GM19395 (cell line): ENCODE data around the gene GABBR2.

Experiments
- ATAC-seq: cut with Tn5 transposase; IDR thresholded peaks from one replicate; pipeline ENCODE4 v1.9.1; 2021; ENCODE audit warnings: mild to moderate bottlenecking, moderate library complexity; ENCODE audit not compliant: unreplicated experiment

GABBR2 gene

GRCh38 chr9:98333703-98334582 lies 374.8 kb downstream of the GABBR2 start:
- no peak for ATAC-seq

GRCh38 chr9:98332405-98332831 lies 376.3 kb downstream of the GABBR2 start:
- ATAC-seq, result no peak

GRCh38 chr9:98331536-98332259 lies 377.0 kb downstream of the GABBR2 start:
- ATAC-seq, result no peak

DNA sequence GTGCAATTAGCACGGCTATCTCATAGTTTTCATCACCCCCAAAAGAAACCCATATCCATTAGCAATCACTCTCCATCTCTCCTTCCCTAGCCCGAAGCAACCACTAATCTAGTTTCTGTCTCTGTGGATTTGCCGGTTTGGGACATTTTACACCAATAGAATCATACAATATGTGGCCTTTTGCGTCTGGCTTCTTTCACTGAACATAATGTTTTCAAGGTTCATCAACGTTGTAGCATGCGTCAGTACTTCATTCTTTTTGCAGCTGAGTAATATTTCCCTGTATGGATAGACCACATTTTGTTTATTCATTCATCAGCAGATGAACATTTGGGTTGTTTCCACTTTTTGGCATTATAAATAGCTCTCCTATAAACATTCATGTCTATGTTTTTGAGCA lies 377.9 kb downstream of the GABBR2 start:
- ATAC-seq, result no peak

DNA sequence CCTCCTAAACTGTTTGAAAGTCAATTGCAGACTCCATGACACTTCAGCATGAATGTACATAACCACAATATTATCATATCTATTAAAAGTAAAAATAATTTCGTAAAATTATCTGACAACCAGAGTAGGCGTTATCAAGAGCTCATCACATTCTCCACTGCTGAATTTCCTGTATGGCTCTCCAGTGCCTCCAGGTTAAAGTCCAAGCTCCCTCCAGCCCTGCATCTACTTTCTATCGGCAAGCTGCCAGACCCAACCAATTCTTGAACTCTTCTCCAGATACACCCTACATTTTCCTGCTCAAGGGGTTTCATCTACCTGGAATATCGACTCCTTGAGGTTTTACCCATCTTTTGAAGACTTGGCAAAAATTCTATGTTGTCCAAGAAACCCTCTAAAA lies 378.8 kb downstream of the GABBR2 start:
- no peak for ATAC-seq

GRCh38 chr9:98329281-98329680 lies 379.5 kb downstream of the GABBR2 start:
- ATAC-seq, result no peak

- no peak for ATAC-seq
Measured at GRCh38 chr9:98328770-98329169, 380.0 kb downstream of the GABBR2 start.

DNA sequence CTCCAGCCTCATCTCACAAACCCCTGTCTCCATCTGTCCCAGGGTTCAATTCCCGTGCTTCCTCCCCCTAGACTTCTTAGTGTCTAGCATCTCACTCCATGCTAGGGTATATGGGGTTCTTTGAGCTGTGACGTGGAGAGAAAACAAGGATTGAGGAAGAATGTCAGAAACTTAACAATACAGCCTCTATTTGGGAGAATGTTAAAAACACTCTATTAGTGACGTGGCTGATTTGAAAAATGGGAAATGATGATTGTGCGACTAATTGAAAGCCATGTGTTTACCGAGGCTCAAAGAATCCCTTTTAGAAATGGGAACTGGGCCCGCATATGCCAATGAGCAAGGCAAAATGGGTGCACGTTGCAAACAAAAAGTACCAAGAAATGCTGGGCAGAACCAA lies 380.6 kb downstream of the GABBR2 start:
- ATAC-seq, result no peak

DNA sequence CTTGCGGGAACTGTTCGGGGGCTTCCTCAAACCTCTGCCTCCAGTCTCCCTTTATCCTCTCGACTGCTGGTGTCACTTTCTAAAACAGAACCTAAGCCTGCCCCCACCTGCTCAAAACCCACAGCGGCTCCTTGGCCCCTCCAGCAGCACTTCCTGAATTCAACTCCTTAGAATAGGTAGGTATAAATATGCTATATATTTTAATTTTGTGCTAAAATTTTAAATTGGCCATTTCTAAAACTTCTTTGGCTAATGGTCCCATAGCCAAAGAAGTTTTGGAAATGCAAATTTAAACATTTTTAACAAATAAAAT lies 381.5 kb downstream of the GABBR2 start:
- no peak for ATAC-seq

DNA sequence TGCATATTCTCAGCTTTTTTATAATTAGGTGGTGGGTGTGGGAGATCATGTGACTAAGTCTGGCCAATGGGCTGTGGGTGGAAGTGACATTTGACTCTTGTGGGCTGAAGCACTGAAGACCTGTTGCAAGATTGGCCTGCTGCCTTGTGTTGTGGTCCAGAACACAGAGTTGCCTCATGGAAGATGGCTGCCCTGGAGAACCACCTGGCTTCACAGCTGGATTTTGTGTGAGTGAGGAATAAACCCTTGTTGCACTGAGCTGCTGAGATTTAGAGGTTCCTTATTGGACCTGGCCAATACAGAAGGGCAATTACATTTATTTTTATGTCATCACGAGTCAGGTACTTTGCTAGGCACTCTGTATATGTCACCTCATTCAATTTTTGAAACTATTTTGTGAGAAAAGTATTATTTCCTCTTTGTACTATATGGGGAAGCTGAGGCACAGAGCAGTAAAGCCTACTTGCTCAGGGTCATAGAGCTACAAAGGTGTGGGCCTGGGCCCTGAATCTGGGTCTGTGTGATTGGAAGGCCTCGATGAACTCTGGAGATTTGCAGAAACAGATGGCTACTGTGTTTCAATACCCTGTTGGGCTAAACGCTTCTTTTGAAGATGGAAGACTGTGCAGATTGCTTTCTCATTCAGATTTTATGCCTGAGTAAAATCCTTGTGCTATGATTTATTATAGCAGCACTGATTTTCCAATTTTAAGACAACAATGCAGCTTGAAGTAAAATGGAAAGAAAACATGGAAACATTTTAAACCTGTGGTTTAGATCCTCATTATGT lies 382.1 kb downstream of the GABBR2 start:
- ATAC-seq, result no peak

- no peak for ATAC-seq
Measured at GRCh38 chr9:98324801-98325200, 383.9 kb downstream of the GABBR2 start.

- ATAC-seq, result no peak
Measured at GRCh38 chr9:98323831-98324135, 385.0 kb downstream of the GABBR2 start.

DNA sequence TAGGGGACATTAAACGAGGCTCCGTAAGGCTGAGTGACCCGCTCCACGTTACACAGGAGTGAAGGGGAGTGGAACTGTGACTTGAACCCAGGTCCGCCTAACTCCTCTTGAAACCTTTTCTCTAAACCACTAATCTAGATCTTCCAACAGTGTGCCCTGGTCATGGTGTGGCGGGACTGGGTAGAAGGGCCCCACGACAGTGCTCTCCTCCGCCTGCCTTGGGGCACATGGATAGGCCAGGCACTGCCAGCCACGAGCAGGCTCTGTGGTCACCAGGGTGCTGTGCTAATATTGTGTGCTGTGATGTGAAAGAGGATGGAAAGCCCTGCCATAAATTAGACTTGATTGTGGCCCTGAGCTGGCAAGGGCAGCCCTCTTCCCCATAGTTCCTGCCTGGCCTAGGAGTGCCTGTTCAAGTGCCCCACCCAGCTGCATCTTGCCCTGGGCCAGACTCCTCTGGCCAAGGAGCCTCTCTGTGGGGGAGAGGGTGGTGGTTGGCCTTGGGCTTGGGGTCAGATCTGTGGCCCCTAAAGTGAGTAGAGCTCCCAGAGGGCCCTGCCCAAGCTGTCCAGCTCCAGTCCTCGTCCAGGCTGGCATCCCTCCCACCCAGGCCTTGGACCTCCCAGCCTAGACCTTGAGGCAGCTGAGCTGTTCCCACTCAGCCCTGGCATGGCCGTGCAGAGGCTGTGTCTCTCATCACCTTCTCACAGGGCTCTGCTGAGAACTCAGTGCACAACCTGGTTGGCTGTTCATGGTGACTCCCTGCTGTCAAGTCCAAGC lies 385.5 kb downstream of the GABBR2 start:
- no peak for ATAC-seq

- no peak for ATAC-seq
Measured at GRCh38 chr9:98321269-98321668, 387.5 kb downstream of the GABBR2 start.

DNA sequence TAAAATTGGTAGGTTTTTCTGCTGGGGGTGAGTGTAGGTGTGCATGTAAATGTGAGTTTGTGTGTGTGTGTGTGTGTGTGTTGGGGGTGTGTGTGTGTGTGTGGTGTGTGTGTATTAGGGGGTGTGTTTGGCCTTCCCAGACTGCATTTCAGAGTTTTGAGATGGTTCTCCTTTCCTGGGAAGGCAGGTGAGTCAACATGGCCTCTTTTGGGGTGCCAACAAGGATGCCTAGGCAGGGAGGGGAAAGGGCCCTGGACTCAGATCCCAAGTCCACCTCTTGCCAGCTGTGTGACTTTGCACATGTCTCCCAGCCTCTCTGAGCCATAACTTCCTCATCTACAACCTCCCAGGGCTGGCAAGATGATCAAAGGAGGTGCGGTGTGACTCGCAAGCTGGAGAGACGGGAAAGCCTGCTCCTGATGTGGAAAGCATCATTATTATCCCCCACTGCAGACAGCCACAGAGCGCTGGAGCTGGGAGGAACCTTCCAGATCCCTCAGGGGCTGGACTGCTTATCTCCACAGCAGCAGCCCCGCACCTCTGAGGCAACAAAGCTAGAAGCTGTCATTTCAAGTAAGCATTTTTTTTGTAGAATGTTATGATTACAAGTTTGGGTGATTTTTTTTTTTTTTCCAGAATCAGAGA lies 389.8 kb downstream of the GABBR2 start:
- ATAC-seq, result no peak

- no peak for ATAC-seq
Measured at GRCh38 chr9:98318041-98318790, 390.5 kb downstream of the GABBR2 start.

DNA sequence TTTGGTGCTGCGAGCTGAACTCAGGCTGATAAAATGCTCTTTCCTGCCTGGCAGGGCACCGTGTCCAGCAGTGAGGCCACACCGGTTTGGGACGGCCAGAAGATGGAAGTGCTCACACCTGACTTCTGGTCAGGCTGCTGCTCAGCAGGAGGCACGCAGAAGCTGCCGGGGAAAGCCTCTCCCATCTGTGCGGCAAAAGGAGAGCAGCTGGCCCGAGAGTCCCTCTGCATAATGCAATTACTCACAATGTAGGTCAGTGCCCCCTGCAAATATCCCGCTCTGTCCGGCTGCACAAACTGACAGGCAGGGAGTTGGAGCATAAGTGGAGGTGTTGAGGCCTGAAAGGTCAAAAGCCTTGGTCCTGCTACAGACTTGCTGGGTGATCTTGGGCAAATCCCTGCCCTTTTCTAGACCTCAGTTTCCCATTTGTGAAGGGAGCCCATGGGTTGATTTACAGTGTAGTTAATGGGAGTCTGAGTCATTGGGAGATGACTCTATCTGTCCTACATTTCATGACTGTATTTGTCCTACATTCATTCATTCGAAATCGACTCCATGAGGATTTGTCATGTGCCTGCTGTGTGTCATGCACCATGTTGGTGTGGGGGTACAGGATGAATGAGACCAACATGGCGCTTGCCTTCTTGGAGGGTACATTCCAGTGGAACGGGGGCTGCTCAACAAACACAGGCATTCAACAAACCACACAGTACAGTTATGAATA lies 391.4 kb downstream of the GABBR2 start:
- ATAC-seq, result no peak

GRCh38 chr9:98316445-98317133 lies 392.1 kb downstream of the GABBR2 start:
- no peak for ATAC-seq
